HG03175 (cell line): Measurements from ENCODE around the gene ADAM33.

ENCODE experiments used
- ATAC-seq: cut with Tn5 transposase; IDR thresholded peaks from one replicate; pipeline ENCODE4 v1.9.1; 2021; ENCODE audit warnings: mild to moderate bottlenecking, moderate library complexity; ENCODE audit not compliant: unreplicated experiment

ADAM33 gene

GRCh38 chr20:3669710-3670367 is 12.0 kb downstream of the ADAM33 start:
- no peak for ATAC-seq

- no peak for ATAC-seq
These were observed 14.3 kb downstream of the ADAM33 start for GRCh38 chr20:3667434-3668037.

GRCh38 chr20:3663858-3664257 is 18.0 kb downstream of the ADAM33 start:
- no peak for ATAC-seq

GRCh38 chr20:3663031-3663701 is 18.6 kb downstream of the ADAM33 start, which contains the start of gene GFRA4:
TSS of gene GFRA4 (minus strand) at chr20:3663399. CDS start at chr20:3663399, 0 bp downstream.
- no peak for ATAC-seq

GRCh38 chr20:3661814-3662665 is 19.8 kb downstream of the ADAM33 start:
- ATAC-seq: no peak

GRCh38 chr20:3661060-3661813 is 20.6 kb downstream of the ADAM33 start:
- ATAC-seq: no peak

- no peak for ATAC-seq
These were observed 21.3 kb downstream of the ADAM33 start for GRCh38 chr20:3660262-3661059.

GRCh38 chr20:3659492-3660261 is 22.1 kb downstream of the ADAM33 start:
- no peak for ATAC-seq

GRCh38 chr20:3658716-3659491 is 22.9 kb downstream of the ADAM33 start:
- peak; percentile 91 for ATAC-seq

GRCh38 chr20:3658019-3658715 is 23.6 kb downstream of the ADAM33 start:
- no peak for ATAC-seq

GRCh38 chr20:3655131-3655405 is 26.7 kb downstream of the ADAM33 start:
- ATAC-seq: no peak

- no peak for ATAC-seq
These were observed 27.3 kb downstream of the ADAM33 start for GRCh38 chr20:3654326-3655130.

GRCh38 chr20:3653921-3654320 is 27.9 kb downstream of the ADAM33 start:
- ATAC-seq: no peak

- ATAC-seq: no peak
These were observed 28.9 kb downstream of the ADAM33 start for GRCh38 chr20:3652676-3653596.

- ATAC-seq: no peak
These were observed 29.6 kb downstream of the ADAM33 start for GRCh38 chr20:3652221-3652620.
